GM12878 (cell line): ENCODE results near the gene CAMKK2.

ENCODE experiments used
- CHD2 ChIP-seq: IDR thresholded peaks from 2 replicates; pipeline ENCODE4 v1.6.1; 2011; ENCODE audit warnings: low read depth, low read length, improper control_type of control experiment, borderline replicate concordance
- PBX3 ChIP-seq: IDR thresholded peaks from 2 replicates; pipeline ENCODE4 v1.6.1; 2011; ENCODE audit warnings: mild to moderate bottlenecking, low read depth, low read length, moderate library complexity; ENCODE audit not compliant: insufficient replicate concordance
- POLR2A ChIP-seq: IDR thresholded peaks from 2 replicates; pipeline ENCODE4 v1.6.1; 2011; ENCODE audit warnings: low read depth, mild to moderate bottlenecking, low read length
- SREBF1 ChIP-seq: IDR thresholded peaks from 2 replicates; pipeline ENCODE4 v1.6.1; 2012; ENCODE audit warnings: mild to moderate bottlenecking, low read length
- ZNF687 ChIP-seq: fragments of 450-650 bp; IDR thresholded peaks from 2 replicates; pipeline ENCODE4 v1.6.1; 2017; ENCODE audit warnings: mild to moderate bottlenecking, moderate library complexity
- TF ChIP-seq, protein P1 (sequence below): IDR thresholded peaks from 2 replicates; pipeline ENCODE4 v1.6.1; 2011; ENCODE audit warnings: low read depth, mild to moderate bottlenecking, low read length, moderate library complexity, borderline replicate concordance; ENCODE audit errors: extremely low read depth
- TF ChIP-seq, protein P2 (sequence below), 3 experiments: IDR thresholded peaks in 2 of 3; conservative IDR thresholded peaks in 1 of 3; 2 replicates each; pipeline ENCODE4 v1.5.1; 2011; ENCODE audit warnings: low read depth in 3 of 3, low read length in 3 of 3, mild to moderate bottlenecking in 3 of 3, control low read depth in 2 of 3, moderate library complexity in 2 of 3, inconsistent platforms in 1 of 3, mixed read lengths in 1 of 3; ENCODE audit not compliant: control insufficient read depth in 2 of 3, insufficient read depth in 1 of 3; ENCODE audit errors: extremely low read depth in 1 of 3

DNA sequence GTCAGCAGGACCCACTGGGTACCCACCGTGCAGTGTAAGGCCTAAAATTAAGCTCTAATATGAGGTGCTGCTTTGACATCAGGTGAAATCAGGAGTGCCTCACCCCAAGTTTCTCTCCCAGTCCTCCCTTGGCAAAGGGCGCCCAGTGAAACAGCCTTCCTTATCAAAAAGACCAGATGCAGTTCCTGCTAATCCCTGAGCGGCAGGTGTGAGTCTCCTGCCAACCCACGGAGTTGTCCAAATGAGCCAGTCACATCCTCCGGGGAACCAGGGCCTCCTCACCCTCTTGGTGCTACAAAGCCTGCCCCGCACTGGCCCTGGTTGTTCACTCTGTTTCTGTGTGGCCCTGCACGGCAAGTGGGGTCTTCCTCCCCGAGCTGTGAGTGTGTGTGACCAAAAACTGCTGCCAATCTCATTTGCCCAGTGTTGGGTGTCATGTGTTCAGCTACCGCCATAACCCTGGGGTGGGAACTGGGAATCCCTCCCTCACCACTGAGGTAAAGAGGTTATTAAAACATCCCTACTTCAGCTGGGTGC is 106.8 kb downstream of the CAMKK2 start:
- TF ChIP-seq, protein P1, sequence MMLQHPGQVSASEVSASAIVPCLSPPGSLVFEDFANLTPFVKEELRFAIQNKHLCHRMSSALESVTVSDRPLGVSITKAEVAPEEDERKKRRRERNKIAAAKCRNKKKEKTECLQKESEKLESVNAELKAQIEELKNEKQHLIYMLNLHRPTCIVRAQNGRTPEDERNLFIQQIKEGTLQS, result no peak
- TF ChIP-seq CHD2 (no peak), SREBF1 (no peak), POLR2A (no peak), PBX3 (no peak), ZNF687 (no peak)
- TF ChIP-seq, protein P2, sequence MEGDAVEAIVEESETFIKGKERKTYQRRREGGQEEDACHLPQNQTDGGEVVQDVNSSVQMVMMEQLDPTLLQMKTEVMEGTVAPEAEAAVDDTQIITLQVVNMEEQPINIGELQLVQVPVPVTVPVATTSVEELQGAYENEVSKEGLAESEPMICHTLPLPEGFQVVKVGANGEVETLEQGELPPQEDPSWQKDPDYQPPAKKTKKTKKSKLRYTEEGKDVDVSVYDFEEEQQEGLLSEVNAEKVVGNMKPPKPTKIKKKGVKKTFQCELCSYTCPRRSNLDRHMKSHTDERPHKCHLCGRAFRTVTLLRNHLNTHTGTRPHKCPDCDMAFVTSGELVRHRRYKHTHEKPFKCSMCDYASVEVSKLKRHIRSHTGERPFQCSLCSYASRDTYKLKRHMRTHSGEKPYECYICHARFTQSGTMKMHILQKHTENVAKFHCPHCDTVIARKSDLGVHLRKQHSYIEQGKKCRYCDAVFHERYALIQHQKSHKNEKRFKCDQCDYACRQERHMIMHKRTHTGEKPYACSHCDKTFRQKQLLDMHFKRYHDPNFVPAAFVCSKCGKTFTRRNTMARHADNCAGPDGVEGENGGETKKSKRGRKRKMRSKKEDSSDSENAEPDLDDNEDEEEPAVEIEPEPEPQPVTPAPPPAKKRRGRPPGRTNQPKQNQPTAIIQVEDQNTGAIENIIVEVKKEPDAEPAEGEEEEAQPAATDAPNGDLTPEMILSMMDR (IDR thresholded peaks at IDR 0.05 in 2 of 3, conservative IDR thresholded peaks at IDR 0.05 in 1 of 3; ENCODE audit: control insufficient read depth in 2 of 3, extremely low read depth in 1 of 3, insufficient read depth in 1 of 3, low read depth in 3 of 3, low read length in 3 of 3), result no peak
